Karpas-422 (cell line): ENCODE data around the gene CPA5. TPM values are rescaled to one million over a fixed set of nuclear protein-coding genes. Genes with fewer than 3 reads are reported as not detected.
"Not testable (repeated sequence)": the region's sequence is repeated elsewhere in the genome, so short reads cannot be mapped to it uniquely, and the experiment has no call there.

Source experiments
- DNase-seq: peaks from one replicate; pipeline ENCODE4 v3.0.0-alpha.2; 2015
- H2AFZ ChIP-seq: fragments of 200-600 bp; sonication (generic); 2 replicates; pipeline ENCODE4 v1.6.1; 2014; ENCODE audit warnings: antibody characterized with exemption, low read length, mixed read lengths
- H3K27ac ChIP-seq: fragments of 200-600 bp; sonication (generic); 2 replicates; pipeline ENCODE4 v1.5.1; 2014; ENCODE audit warnings: mild to moderate bottlenecking, low read length, moderate library complexity
- H3K27me3 ChIP-seq: fragments of 200-600 bp; sonication (generic); 2 replicates; pipeline ENCODE4 v1.6.1; 2014; ENCODE audit warnings: low read length, mixed read lengths
- H3K36me3 ChIP-seq: fragments of 200-600 bp; sonication (generic); 2 replicates; pipeline ENCODE4 v1.6.1; 2014; ENCODE audit warnings: low read length, mixed read lengths; ENCODE audit not compliant: insufficient read depth
- H3K4me1 ChIP-seq: fragments of 200-600 bp; sonication (generic); 2 replicates; pipeline ENCODE4 v1.6.1; 2014; ENCODE audit warnings: mild to moderate bottlenecking, low read length, mixed read lengths
- H3K4me2 ChIP-seq: fragments of 200-600 bp; sonication (generic); 2 replicates; pipeline ENCODE4 v1.6.1; 2014; ENCODE audit warnings: low read length, low read depth, mild to moderate bottlenecking; ENCODE audit not compliant: poor library complexity, severe bottlenecking
- H3K4me3 ChIP-seq: fragments of 200-600 bp; sonication (generic); 2 replicates; pipeline ENCODE4 v1.5.1; 2014; ENCODE audit warnings: mild to moderate bottlenecking, antibody characterized with exemption, low read length, mixed read lengths
- H3K79me2 ChIP-seq: fragments of 200-600 bp; sonication (generic); 2 replicates; pipeline ENCODE4 v1.6.1; 2014; ENCODE audit warnings: mild to moderate bottlenecking, low read length, mixed read lengths
- H3K9ac ChIP-seq: fragments of 200-600 bp; sonication (generic); 2 replicates; pipeline ENCODE4 v1.6.0; 2014; ENCODE audit warnings: low read length
- H3K9me2 ChIP-seq: fragments of 200-600 bp; sonication (generic), shearing (Covaris generic); replicated peaks from 2 replicates; pipeline ENCODE4 v1.6.0; 2014; ENCODE audit warnings: mild to moderate bottlenecking, low read length, moderate library complexity; ENCODE audit not compliant: insufficient read depth
- H3K9me3 ChIP-seq: fragments of 300-700, 200-600 bp; sonication (generic); 2 replicates; pipeline ENCODE4 v1.6.1; 2014; ENCODE audit warnings: low read length, mixed read lengths
- H4K20me1 ChIP-seq: fragments of 200-600 bp; sonication (generic); 2 replicates; pipeline ENCODE4 v1.6.1; 2014; ENCODE audit warnings: mild to moderate bottlenecking, antibody characterized with exemption, low read length, low read depth; ENCODE audit not compliant: insufficient read depth
- total RNA-seq: library from RNA; depleted of rRNA; stranded (reverse); fragments of >200 nt; shearing (Covaris generic); gene quantifications from 2 replicates; pipeline ENCODE4 v1.2.3, GENCODE V29; 2014; ENCODE audit warnings: low replicate concordance

The CPA5 gene
- total RNA-seq, 1 experiment from 2014 or later = not detected

GRCh38 chr7:130372402-130373165 is 28.0 kb downstream of the CPA5 start:
- no peaks in the 10 kb centered on the region for H3K4me1 ChIP-seq
- H3K27me3 ChIP-seq = no peaks in the 10 kb centered on the region
- no peak overlapping the region for H2AFZ ChIP-seq
- H3K27ac ChIP-seq = no peak overlapping the region
- no peak for DNase-seq
- no peaks in the 10 kb centered on the region for H4K20me1 ChIP-seq
- H3K9me2 ChIP-seq = no peaks in the 10 kb centered on the region
- H3K79me2 ChIP-seq = no peaks in the 10 kb centered on the region
- H3K36me3 ChIP-seq = no peaks in the 10 kb centered on the region
- H3K9me3 ChIP-seq = no peaks in the 10 kb centered on the region
- no peak overlapping the region for H3K9ac ChIP-seq
- no peak overlapping the region for H3K4me2 ChIP-seq
- no peak overlapping the region for H3K4me3 ChIP-seq

GRCh38 chr7:130374507-130374906 is 29.9 kb downstream of the CPA5 start:
- Histone ChIP-seq H3K4me3 (no peak overlapping the region), H3K27me3 (no peaks in the 10 kb centered on the region), H3K9me2 (no peaks in the 10 kb centered on the region), H3K27ac (no peak overlapping the region), H3K4me2 (no peak overlapping the region), H3K79me2 (no peaks in the 10 kb centered on the region), H3K4me1 (no peaks in the 10 kb centered on the region), H4K20me1 (no peaks in the 10 kb centered on the region), H3K9ac (no peak overlapping the region), H2AFZ (no peak overlapping the region), H3K9me3 (no peaks in the 10 kb centered on the region), H3K36me3 (no peaks in the 10 kb centered on the region)
- no peak for DNase-seq

GRCh38 chr7:130376461-130376860 is 31.8 kb downstream of the CPA5 start:
- not testable (repeated sequence) for H2AFZ ChIP-seq, H3K4me2 ChIP-seq, H3K27me3 ChIP-seq, H3K79me2 ChIP-seq, H3K4me1 ChIP-seq, H3K36me3 ChIP-seq, H3K27ac ChIP-seq, H3K9ac ChIP-seq, H3K9me3 ChIP-seq, DNase-seq, H3K4me3 ChIP-seq, H3K9me2 ChIP-seq, H4K20me1 ChIP-seq

- H2AFZ ChIP-seq = no peak overlapping the region
- H3K4me2 ChIP-seq = no peak overlapping the region
- no peaks in the 10 kb centered on the region for H3K27me3 ChIP-seq
- H3K27ac ChIP-seq = no peak overlapping the region
- no peaks in the 10 kb centered on the region for H3K9me3 ChIP-seq
- H3K9me2 ChIP-seq = no peaks in the 10 kb centered on the region
- H4K20me1 ChIP-seq = no peaks in the 10 kb centered on the region
- no peaks in the 10 kb centered on the region for H3K4me1 ChIP-seq
- no peaks in the 10 kb centered on the region for H3K36me3 ChIP-seq
- H3K79me2 ChIP-seq = no peaks in the 10 kb centered on the region
- H3K4me3 ChIP-seq = no peak overlapping the region
- no peak for DNase-seq
- no peak overlapping the region for H3K9ac ChIP-seq
Observed at GRCh38 chr7:130377178-130377577, 32.6 kb downstream of the CPA5 start.

GRCh38 chr7:130379019-130379418 is 34.4 kb downstream of the CPA5 start:
- Histone ChIP-seq H3K79me2 (no peaks in the 10 kb centered on the region), H3K4me2 (no peak overlapping the region), H3K27ac (no peak overlapping the region), H3K27me3 (no peaks in the 10 kb centered on the region), H3K9ac (no peak overlapping the region), H3K9me3 (no peaks in the 10 kb centered on the region), H3K4me1 (no peaks in the 10 kb centered on the region), H3K36me3 (no peaks in the 10 kb centered on the region), H2AFZ (no peak overlapping the region), H3K4me3 (no peak overlapping the region), H4K20me1 (no peaks in the 10 kb centered on the region), H3K9me2 (no peaks in the 10 kb centered on the region)
- no peak for DNase-seq

GRCh38 chr7:130379532-130379920 is 34.9 kb downstream of the CPA5 start:
- Histone ChIP-seq H3K27me3 (no peaks in the 10 kb centered on the region), H3K36me3 (no peaks in the 10 kb centered on the region), H3K27ac (no peak overlapping the region), H3K9me2 (no peaks in the 10 kb centered on the region), H3K4me2 (no peak overlapping the region), H4K20me1 (no peaks in the 10 kb centered on the region), H3K79me2 (no peaks in the 10 kb centered on the region), H3K4me3 (no peak overlapping the region), H2AFZ (no peak overlapping the region), H3K9me3 (no peaks in the 10 kb centered on the region), H3K9ac (no peak overlapping the region), H3K4me1 (no peaks in the 10 kb centered on the region)
- DNase-seq = no peak

- no peaks in the 10 kb centered on the region for H3K4me1 ChIP-seq
- H4K20me1 ChIP-seq = no peaks in the 10 kb centered on the region
- no peak for DNase-seq
- no peaks in the 10 kb centered on the region for H3K36me3 ChIP-seq
- no peak within 1 kb of the TSS for H3K9ac ChIP-seq
- no peak within 1 kb of the TSS for H2AFZ ChIP-seq
- H3K27me3 ChIP-seq = no peaks in the 10 kb centered on the region
- H3K4me2 ChIP-seq = no peak within 1 kb of the TSS
- no peaks in the 10 kb centered on the region for H3K79me2 ChIP-seq
- H3K9me2 ChIP-seq = no peaks in the 10 kb centered on the region
- H3K9me3 ChIP-seq = no peaks in the 10 kb centered on the region
- H3K27ac ChIP-seq = no peak within 1 kb of the TSS
- no peak within 1 kb of the TSS for H3K4me3 ChIP-seq
Observed at GRCh38 chr7:130379921-130380860, 35.6 kb downstream of the CPA5 start, which contains the start of gene CPA1. Gene CPA1 (plus strand): TSS chr7:130380494. CDS start chr7:130380521, 27 bp downstream.

- DNase-seq = no peak
- H3K4me3 ChIP-seq = no peak overlapping the region
- H3K9me3 ChIP-seq = no peaks in the 10 kb centered on the region
- no peak overlapping the region for H3K4me2 ChIP-seq
- no peaks in the 10 kb centered on the region for H3K36me3 ChIP-seq
- no peaks in the 10 kb centered on the region for H3K27me3 ChIP-seq
- no peaks in the 10 kb centered on the region for H4K20me1 ChIP-seq
- H3K9me2 ChIP-seq = no peaks in the 10 kb centered on the region
- no peaks in the 10 kb centered on the region for H3K79me2 ChIP-seq
- no peaks in the 10 kb centered on the region for H3K4me1 ChIP-seq
- H3K9ac ChIP-seq = no peak overlapping the region
- H2AFZ ChIP-seq = no peak overlapping the region
- H3K27ac ChIP-seq = no peak overlapping the region
Observed at GRCh38 chr7:130380861-130381455, 36.3 kb downstream of the CPA5 start.
